Fibroblast of villous mesenchyme (primary cell): ENCODE measurements around the gene BTBD9. TPM values are rescaled to one million over a fixed set of nuclear protein-coding genes. Genes with fewer than 3 reads are reported as not detected.

Experiments used
- DNase-seq: peaks from one replicate; pipeline ENCODE4 v3.0.0-alpha.2; 2010; ENCODE audit warnings: low read depth
- H3K4me3 ChIP-seq: 2 replicates; pipeline ENCODE4 v1.5.1; 2011; ENCODE audit warnings: low read depth, mild to moderate bottlenecking, low read length
- CTCF ChIP-seq: IDR thresholded peaks from 2 replicates; pipeline ENCODE4 v1.5.1; 2012; ENCODE audit warnings: low read depth, mild to moderate bottlenecking, low read length; ENCODE audit not compliant: insufficient read depth
- total RNA-seq: library from RNA; depleted of rRNA; stranded (reverse); fragments of >200 nt; gene quantifications from 2 replicates; pipeline ENCODE4 v1.2.3, GENCODE V29; 2012

The BTBD9 gene
- total RNA-seq, 1 donor: 12.1 TPM

- TF ChIP-seq CTCF: no peak
- DNase-seq: no peak
- H3K4me3 ChIP-seq: no peak overlapping the region
These were observed 10.0 kb upstream of the BTBD9 start for GRCh38 chr6:38649744-38650143.

GRCh38 chr6:38648629-38649028 is 8.9 kb upstream of the BTBD9 start:
- TF ChIP-seq CTCF: no peak
- H3K4me3 ChIP-seq: no peak overlapping the region
- no peak for DNase-seq

DNA sequence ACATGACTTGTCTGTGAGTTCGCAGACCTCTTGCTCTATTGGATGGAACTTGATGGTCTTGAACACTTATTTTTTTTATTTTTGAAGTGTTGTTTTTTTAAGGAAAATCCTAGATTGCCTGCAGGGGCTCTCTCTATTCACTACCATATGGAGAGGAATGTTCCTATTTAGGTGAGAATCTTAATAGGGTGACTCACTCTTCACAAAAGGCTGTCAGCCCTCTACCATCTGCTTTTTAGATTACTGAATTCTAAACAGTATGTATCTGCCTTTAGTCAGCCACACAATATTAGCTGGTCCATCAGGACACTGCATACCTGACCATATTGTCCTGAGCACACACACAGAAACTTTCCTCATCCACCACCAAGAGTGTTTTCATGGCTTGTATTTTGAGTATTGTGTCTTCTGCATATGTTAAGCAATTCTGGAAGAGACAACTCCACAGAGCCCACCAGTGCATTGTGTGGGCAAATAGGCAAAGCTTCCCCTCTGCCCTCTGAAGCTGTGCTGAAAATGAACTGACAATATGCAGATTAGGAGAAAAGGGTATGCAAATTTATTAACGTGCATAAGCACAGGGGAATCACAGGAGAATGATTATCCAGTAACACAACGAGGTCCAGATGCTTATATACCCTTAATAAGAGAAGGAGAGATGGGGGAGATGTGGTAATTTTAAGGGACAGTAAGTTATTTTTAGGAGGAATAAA is 6.6 kb upstream of the BTBD9 start:
- peak; percentile 15 for DNase-seq
- no peak for TF ChIP-seq CTCF

GRCh38 chr6:38644951-38645350 is 5.2 kb upstream of the BTBD9 start:
- DNase-seq: no peak
- TF ChIP-seq CTCF: no peak
- no peak overlapping the region for H3K4me3 ChIP-seq

More for the DNA sequence above, 6.6 kb upstream of the BTBD9 start:
- no peak overlapping the region for H3K4me3 ChIP-seq

- peak; percentile 13 for DNase-seq
- peak overlapping the region; percentile 93 for H3K4me3 ChIP-seq
- TF ChIP-seq CTCF: no peak
These were observed 634 bp upstream of the BTBD9 start for GRCh38 chr6:38640216-38640909.

DNA sequence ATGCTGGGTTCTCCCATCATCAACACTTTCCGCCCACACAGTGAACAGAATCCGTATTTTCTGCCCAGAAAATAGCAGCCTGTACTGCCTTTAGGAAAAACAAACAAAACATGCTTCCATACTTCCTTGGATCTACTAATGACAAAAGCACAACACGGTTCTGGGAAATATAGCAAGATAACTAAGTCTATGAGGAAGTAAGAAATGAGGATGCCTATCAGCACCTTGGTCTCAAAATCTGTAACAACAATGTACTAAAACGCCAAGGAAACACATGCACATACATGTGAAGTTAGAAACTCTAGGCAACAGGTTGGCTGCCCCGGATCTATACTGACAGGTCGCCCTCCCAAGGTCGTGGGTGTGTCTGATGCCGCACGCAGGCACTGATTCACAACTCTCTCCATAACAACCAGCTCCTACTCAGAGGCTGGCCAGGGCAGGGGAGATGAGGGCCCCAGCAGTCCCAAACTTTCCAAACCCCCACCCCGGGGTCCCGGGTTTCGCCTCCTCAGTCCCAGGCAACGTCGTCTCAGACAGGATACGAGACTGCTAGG is 710 bp downstream of the BTBD9 start:
- TF ChIP-seq CTCF: no peak
- DNase-seq: peak; percentile 45
- peak overlapping the region; percentile 93 for H3K4me3 ChIP-seq
